GM18858 (cell line): ENCODE measurements around the gene HOXD3.

ENCODE experiments used
- ATAC-seq: cut with Tn5 transposase; IDR thresholded peaks from one replicate; pipeline ENCODE4 v1.9.1; 2021; ENCODE audit not compliant: unreplicated experiment

Gene HOXD3

GRCh38 chr2:176175709-176176607 lies 18.9 kb downstream of the HOXD3 start:
- ATAC-seq, result no peak

- ATAC-seq, result no peak
Observed at GRCh38 chr2:176177580-176178037, 20.5 kb downstream of the HOXD3 start.

- ATAC-seq, result no peak
Observed at GRCh38 chr2:176178038-176178756, 21.1 kb downstream of the HOXD3 start.

- ATAC-seq, result no peak
Observed at GRCh38 chr2:176178757-176179295, 21.7 kb downstream of the HOXD3 start.

DNA sequence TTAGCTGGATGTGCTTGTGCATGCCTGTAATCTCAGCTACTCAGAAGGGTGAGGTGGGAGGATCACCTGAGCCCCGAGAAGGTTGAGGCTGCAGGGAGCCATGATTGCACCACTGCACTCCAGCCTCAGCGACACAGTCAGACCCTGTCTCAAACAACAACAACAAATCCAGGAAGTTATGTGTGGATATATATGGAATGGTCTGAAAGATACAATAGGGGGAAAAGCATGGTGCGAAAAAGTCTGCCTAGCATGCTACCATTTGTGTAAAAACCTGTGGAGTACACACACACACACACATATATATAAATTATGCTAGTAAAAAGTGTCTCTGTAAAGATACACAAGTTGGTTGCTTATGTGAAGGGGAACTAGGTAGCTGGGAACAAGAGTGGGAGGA lies 24.4 kb downstream of the HOXD3 start:
- no peak for ATAC-seq

GRCh38 chr2:176182671-176183070 lies 25.6 kb downstream of the HOXD3 start:
- ATAC-seq, result no peak

- no peak for ATAC-seq
Observed at GRCh38 chr2:176184749-176185148, 27.6 kb downstream of the HOXD3 start.

DNA sequence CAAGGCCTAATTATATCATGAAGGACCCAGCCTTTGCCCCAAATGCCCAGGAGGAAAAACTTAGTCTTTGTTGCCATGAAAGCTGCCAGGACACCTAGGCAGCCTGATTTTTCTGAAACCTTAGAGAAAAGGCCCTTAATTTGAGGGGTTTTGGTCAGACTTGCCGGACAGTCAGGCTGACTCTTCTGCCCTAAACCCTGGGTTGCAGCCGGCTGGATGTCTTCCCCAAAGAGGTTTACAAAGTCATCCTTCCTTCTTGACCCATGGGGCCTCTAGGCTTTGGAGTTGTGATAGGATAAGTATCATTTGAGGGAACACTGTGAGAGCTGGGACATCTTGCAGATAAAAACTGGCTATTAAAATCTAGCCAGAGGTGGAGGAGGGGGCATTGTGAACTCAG lies 28.9 kb downstream of the HOXD3 start:
- no peak for ATAC-seq

DNA sequence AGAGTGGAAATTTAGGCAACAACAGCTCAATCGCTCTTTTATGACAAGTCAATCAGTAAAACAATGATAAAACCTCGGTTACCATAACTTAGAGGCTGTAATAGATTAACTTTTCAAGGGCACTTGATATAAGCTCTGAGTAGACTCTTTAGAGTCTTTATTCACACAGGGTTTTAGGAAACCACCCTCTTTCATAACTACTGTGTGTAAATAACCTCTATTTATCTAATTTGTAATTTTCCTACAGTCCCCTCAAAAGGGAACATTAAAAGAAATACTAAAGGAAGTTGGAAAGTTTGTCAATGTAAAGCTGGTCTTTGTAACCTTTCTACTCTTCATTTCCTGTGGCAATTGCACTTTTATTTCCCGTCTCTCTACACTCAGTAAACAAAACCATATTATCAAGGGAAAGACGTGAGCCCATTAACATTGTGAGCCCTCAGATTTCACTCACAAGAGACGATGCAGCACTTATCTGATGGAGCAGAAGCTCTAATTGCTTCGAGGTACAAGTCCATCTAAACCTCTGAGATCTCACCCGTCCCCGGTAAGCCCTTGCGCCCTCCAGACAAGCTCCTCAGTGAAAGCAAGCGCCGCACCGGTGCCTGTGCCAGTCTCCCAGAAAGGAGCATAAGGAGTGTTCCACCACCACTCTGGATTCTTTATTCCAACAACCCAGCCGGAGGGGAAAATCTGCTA lies 30.2 kb downstream of the HOXD3 start:
- ATAC-seq, result no peak

DNA sequence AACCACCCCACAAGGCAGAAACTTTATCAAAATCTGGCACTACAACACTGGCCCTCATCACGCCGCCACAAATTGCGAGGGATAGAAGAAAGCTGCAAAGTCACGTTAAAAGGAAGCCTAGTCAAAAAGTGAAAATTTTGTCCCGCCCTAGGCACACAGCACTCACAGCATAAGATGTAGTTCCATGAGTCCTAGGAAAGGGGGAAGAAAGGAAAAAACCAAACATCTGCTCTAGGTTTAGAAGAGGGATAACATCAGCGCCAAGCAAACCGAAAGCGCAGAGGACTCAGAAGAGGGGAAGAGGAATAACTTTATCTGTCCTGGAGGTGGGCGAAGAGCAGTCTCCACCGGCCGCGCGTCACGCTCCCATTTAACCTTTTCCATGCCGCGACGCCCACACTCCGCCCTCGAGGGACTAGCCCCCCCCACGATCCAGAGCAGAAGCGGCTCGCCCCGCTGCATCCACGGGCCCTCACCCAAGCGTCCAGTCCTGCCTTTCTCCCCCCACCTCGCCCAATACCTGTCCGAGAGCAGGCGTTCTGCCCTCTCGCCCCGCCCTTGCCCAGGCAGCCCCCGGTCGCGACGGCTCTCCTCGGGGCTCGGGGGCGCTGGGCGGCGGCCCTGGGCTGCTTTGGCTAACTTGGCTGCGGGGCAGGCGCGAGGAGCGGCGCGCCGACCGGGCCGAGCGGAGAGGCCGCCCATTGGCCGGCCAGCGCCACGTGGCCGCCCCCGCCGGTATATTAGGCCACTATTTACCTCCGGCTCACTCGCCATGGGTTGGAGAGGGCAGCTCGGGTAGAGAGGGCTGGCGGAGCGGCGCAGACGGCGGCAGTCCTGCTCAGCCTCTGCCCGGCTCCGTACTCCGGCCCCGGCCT lies 31.0 kb downstream of the HOXD3 start, which contains the start of gene HOXD1:
TSS of gene HOXD1 (plus strand) at position 770 of the 875 bp plus-strand sequence. CDS start 134 bp downstream, outside the sequence.
- ATAC-seq, result no peak

DNA sequence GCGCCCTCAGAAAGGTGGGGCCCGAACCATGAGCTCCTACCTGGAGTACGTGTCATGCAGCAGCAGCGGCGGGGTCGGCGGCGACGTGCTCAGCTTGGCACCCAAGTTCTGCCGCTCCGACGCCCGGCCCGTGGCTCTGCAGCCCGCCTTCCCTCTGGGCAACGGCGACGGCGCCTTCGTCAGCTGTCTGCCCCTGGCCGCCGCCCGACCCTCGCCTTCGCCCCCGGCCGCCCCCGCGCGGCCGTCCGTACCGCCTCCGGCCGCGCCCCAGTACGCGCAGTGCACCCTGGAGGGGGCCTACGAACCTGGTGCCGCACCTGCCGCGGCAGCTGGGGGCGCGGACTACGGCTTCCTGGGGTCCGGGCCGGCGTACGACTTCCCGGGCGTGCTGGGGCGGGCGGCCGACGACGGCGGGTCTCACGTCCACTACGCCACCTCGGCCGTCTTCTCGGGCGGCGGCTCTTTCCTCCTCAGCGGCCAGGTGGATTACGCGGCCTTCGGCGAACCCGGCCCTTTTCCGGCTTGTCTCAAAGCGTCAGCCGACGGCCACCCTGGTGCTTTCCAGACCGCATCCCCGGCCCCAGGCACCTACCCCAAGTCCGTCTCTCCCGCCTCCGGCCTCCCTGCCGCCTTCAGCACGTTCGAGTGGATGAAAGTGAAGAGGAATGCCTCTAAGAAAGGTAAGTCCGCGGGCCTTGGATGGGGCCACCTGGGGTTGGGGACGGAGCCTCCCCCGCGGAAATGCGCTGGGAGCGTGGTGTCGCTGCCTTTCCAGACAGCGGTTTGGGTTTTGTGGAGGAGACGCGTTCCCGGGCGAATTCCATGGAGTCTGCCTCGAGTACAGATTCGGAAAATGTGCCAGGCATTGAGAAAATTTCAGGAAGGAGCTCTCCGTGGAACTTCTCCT lies 31.9 kb downstream of the HOXD3 start:
- ATAC-seq, result no peak

DNA sequence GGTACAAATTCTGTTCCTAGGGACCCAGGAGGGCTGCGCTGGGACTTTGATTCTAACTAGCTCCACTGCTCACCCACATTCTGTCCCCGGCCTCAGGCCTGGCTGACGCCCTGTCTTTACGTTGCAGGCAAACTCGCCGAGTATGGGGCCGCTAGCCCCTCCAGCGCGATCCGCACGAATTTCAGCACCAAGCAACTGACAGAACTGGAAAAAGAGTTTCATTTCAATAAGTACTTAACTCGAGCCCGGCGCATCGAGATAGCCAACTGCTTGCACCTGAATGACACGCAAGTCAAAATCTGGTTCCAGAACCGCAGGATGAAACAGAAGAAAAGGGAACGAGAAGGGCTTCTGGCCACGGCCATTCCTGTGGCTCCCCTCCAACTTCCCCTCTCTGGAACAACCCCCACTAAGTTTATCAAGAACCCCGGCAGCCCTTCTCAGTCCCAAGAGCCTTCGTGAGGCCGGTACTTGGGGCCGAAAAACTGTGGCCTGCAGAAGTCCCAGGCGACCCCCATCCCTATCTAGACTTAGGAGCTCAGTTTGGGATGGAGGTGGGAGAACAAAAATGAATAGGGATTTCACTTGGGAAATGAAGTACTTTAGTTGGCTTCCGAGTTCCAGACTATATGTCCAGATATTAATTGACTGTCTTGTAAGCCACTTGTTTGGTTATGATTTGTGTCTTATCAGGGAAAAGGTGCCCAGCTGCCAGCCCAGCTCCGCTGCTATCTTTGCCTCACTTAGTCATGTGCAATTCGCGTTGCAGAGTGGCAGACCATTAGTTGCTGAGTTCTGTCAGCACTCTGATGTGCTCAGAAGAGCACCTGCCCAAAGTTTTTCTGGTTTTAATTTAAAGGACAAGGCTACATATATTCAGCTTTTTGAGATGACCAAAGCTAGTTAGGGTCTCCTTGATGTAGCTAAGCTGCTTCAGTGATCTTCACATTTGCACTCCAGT lies 32.9 kb downstream of the HOXD3 start:
- ATAC-seq, result no peak

- no peak for ATAC-seq
Observed at GRCh38 chr2:176192351-176192750, 35.2 kb downstream of the HOXD3 start.

- no peak for ATAC-seq
Observed at GRCh38 chr2:176193048-176193447, 35.9 kb downstream of the HOXD3 start.

DNA sequence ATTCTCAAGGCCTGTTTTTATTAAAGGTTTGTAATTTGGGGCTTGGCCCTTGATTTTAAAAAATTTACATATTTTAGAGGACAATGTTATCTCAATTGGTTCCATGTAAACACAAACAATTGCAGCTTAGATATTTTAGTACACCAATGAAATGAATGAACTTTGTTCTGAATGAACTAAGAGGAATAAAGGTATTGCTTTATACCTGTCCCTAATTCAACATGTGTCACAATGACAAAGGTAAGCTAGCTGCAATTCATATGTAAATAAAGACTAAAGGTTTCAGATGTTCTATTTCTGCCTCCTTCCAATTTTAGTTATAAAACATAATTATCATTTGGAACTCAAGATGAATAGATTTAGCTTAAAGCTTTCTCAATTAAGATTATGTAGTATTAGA lies 42.8 kb downstream of the HOXD3 start:
- no peak for ATAC-seq

GRCh38 chr2:176200971-176201370 lies 43.9 kb downstream of the HOXD3 start:
- no peak for ATAC-seq

GRCh38 chr2:176202491-176202890 lies 45.4 kb downstream of the HOXD3 start:
- no peak for ATAC-seq

GRCh38 chr2:176205126-176205525 lies 48.0 kb downstream of the HOXD3 start:
- no peak for ATAC-seq
